Measurements from ENCODE around the gene RNF39. TPM values are rescaled to one million over a fixed set of nuclear protein-coding genes. Genes with fewer than 3 reads are reported as not detected.

RNF39 gene
- total RNA-seq, 4 donors from 2014 or later = 0.27 to 0.95 TPM; not detected in 2

DNA sequence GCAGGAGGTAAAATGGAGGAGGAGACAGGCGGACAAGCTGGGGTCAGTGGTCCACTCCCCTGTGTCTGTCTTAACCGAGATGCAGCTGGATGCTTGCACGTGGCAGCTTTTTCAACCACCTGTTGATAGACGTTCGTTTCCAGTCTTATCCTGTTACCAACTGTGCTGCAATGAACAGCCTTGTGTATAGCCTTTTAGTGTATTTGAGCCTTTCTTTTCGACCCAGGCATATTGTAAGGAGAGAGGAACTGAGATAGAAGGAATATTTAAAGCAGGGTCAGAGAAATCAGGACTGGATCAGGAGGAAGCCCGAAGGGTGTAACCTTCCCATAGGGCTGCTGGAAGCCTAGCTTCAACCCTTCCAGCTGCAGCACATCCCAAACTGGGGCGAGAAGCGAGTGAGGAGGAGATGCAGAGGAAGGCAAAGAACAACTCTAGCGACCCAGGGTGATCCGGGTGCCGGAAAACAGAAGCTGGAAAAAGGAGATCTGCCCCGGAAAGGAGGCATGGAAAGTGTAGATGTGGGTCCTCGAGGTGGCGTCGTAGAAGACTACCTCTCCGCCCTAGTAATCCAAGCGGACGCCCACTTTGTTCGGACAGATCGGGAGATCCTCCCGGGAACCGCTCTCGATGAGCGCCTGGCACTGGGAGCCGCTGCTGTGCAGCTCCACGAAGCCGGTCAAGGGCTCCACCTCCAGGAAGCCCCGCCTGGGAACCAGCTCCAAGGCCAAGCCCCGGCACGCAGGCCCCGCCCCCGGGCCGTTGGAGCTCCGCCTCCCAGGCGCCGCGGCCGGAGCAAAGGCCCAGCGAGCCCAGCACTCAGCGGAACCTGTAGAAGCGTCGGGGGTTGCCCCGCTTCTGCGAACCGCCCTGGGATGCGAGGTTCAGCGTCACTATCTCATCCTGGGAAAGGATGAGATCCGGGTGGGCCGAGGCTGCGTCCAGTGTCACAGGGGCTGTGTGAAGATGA, 26.2 kb upstream of the RNF39 start:
- peak; percentile 92 for DNase-seq
- Histone ChIP-seq H3K4me3 (peak overlapping the region; percentile 12 to 55 (median 29)), H3K4me1 (peaks cover 25 to 55% (median 33%) of the 10 kb centered on the region in 4 donors), H3K27me3 (peaks cover 51% of the 10 kb centered on the region), H3K9me3 (no peaks in the 10 kb centered on the region), H3K36me3 (no peaks in the 10 kb centered on the region), H3K27ac (peak overlapping the region; percentile 80 to 84 (median 82))
- in situ Hi-C loops (cut with MboI; ENCODE audit: low pct_ligation_motif_present in 1 of 4, low pct_unique_long_range_greater_than_20kb in 1 of 4, low sequenced_read_pairs in 3 of 4) (no loop called here), intact Hi-C loops (cut with DNase I; ENCODE audit: low total_unique reads) (loop anchor here (2.0 kb wide), 1 partner anchor 29 kb away; no protein-coding TSS in a partner anchor)
- TF ChIP-seq POLR2A (IDR thresholded peaks at IDR 0.05) (peak; percentile 95), POLR2AphosphoS5 (IDR thresholded peaks at IDR 0.05) (peak; percentile 90 to 94 (median 93)), EP300 (IDR thresholded peaks at IDR 0.05; ENCODE audit: low read depth) (no peak)
- 0 to 4% methylated on average over 1 to 32 of the region's 51 CpGs for WGBS, 2 donors (ENCODE audit: low coverage in 1 of 2)

- Histone ChIP-seq H3K4me1 (peaks cover 25 to 55% (median 33%) of the 10 kb centered on the region in 4 donors), H3K4me3 (peak overlapping the region; percentile 2 to 55 (median 29)), H3K9me3 (no peaks in the 10 kb centered on the region), H3K27ac (peak overlapping the region; percentile 80 to 84 (median 82)), H3K36me3 (no peaks in the 10 kb centered on the region), H3K27me3 (peaks cover 46% of the 10 kb centered on the region)
- TF ChIP-seq, protein P1, sequence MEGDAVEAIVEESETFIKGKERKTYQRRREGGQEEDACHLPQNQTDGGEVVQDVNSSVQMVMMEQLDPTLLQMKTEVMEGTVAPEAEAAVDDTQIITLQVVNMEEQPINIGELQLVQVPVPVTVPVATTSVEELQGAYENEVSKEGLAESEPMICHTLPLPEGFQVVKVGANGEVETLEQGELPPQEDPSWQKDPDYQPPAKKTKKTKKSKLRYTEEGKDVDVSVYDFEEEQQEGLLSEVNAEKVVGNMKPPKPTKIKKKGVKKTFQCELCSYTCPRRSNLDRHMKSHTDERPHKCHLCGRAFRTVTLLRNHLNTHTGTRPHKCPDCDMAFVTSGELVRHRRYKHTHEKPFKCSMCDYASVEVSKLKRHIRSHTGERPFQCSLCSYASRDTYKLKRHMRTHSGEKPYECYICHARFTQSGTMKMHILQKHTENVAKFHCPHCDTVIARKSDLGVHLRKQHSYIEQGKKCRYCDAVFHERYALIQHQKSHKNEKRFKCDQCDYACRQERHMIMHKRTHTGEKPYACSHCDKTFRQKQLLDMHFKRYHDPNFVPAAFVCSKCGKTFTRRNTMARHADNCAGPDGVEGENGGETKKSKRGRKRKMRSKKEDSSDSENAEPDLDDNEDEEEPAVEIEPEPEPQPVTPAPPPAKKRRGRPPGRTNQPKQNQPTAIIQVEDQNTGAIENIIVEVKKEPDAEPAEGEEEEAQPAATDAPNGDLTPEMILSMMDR (IDR thresholded peaks at IDR 0.05) = peak in 2 of 5 experiments; percentile 2 to 25
- TF ChIP-seq POLR2A (IDR thresholded peaks at IDR 0.05) = peak; percentile 66
- TF ChIP-seq EP300 (IDR thresholded peaks at IDR 0.05; ENCODE audit: low read depth) = no peak
- peak; percentile 24 to 78 (median 77) for TF ChIP-seq POLR2AphosphoS5 (IDR thresholded peaks at IDR 0.05)
- intact Hi-C loops (cut with DNase I; ENCODE audit: low total_unique reads) = no loop called here
- 1 to 2% methylated on average over 13 to 45 of the region's 47 CpGs for WGBS, 2 donors (ENCODE audit: low coverage in 1 of 2)
- in situ Hi-C loops (cut with MboI; ENCODE audit: low pct_ligation_motif_present in 1 of 4, low pct_unique_long_range_greater_than_20kb in 1 of 4, low sequenced_read_pairs in 3 of 4) = no loop called here
- peak; percentile 85 for DNase-seq
Measured at GRCh38 chr6:30100585-30101443, 25.2 kb upstream of the RNF39 start.

DNA sequence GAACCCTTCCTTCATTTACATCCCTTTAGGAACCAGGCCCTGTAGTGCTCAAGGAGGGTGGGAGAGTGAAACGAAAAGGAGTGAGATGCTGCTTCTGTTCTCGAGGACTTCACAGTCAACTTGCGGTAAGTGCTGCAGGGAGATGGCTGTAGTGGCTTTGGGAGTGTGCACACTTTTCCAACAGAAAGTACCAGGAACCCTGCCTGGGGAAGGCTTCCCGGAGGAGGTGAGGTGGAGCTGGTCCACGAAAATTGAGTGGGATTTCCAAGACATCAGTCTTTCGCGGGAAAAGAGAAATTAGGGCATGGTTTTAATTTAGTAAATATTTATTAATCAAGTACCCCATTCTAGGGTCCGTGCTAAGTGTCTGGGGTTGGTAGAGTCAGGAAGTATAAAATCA, 24.6 kb upstream of the RNF39 start:
- H3K4me3 ChIP-seq = peak overlapping the region in 2 of 4 donors; percentile 35 to 55
- WGBS, 2 donors (ENCODE audit: low coverage in 1 of 2) = 39 to 47% methylated on average over 6 to 8 of the region's 8 CpGs
- H3K27me3 ChIP-seq = peaks cover 51% of the 10 kb centered on the region
- in situ Hi-C loops (cut with MboI; ENCODE audit: low pct_ligation_motif_present in 1 of 4, low pct_unique_long_range_greater_than_20kb in 1 of 4, low sequenced_read_pairs in 3 of 4) = no loop called here
- peaks cover 25 to 58% (median 33%) of the 10 kb centered on the region in 4 donors for H3K4me1 ChIP-seq
- no peaks in the 10 kb centered on the region for H3K9me3 ChIP-seq
- TF ChIP-seq, protein P1 (IDR thresholded peaks at IDR 0.05) = no peak
- TF ChIP-seq EP300 (IDR thresholded peaks at IDR 0.05; ENCODE audit: low read depth) (no peak), POLR2AphosphoS5 (IDR thresholded peaks at IDR 0.05) (no peak), POLR2A (IDR thresholded peaks at IDR 0.05) (no peak)
- H3K36me3 ChIP-seq = no peaks in the 10 kb centered on the region
- DNase-seq = no peak
- peak overlapping the region; percentile 80 to 84 (median 82) for H3K27ac ChIP-seq
- intact Hi-C loops (cut with DNase I; ENCODE audit: low total_unique reads) = no loop called here

DNA sequence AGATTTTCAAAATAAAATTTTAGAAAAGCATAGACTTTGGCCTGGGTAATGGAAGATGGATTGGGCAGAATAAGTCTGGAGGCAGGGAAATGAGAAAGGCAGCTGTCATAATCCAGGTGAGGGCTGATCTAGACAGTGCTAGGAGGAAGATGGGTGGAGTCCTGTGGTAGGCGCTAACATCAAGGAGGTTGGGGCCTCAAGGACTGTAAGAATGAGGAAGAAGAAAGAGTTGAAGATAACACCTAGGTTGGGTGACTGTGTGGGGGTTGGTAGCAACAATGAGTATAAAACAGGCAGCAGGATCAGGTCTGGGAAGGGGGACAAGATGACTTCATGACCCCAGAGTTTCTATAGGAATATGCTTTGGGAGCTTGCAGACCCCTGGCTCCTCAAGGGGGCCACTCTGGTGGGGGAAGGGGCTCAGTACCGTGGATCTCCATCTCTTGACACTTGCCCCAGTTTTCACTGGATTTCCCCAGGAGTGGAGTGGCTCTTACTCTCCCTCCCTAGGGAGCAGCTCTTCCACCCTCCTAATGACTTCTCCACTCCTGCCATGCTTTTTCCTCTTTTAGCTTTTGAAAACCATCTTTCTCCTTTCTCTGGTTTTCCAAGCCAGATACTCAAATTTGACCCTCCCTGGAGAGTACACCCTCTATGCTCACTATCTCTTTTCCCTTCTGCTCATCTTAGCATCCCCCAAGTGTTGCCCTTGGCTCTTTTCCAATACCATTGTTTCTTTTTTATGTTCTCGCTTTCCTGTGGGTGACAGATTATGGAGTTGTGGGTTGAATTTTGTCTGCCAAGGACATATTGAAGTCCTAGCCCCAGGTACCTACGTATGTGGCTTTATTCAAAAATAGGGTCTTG, 22.6 kb upstream of the RNF39 start:
- in situ Hi-C loops (cut with MboI; ENCODE audit: low pct_ligation_motif_present in 1 of 4, low pct_unique_long_range_greater_than_20kb in 1 of 4, low sequenced_read_pairs in 3 of 4) (no loop called here), intact Hi-C loops (cut with DNase I; ENCODE audit: low total_unique reads) (no loop called here)
- TF ChIP-seq EP300 (IDR thresholded peaks at IDR 0.05; ENCODE audit: low read depth) = no peak
- TF ChIP-seq POLR2A (IDR thresholded peaks at IDR 0.05) = no peak
- TF ChIP-seq, protein P1 (IDR thresholded peaks at IDR 0.05) = no peak
- peak in 1 of 3 donors; percentile 35 for TF ChIP-seq POLR2AphosphoS5 (IDR thresholded peaks at IDR 0.05)
- Histone ChIP-seq H3K4me1 (peaks cover 22 to 49% (median 30%) of the 10 kb centered on the region in 4 donors), H3K4me3 (no peak overlapping the region), H3K27ac (peak overlapping the region in 1 of 4 donors; percentile 40), H3K27me3 (peaks cover 54% of the 10 kb centered on the region), H3K9me3 (no peaks in the 10 kb centered on the region), H3K36me3 (no peaks in the 10 kb centered on the region)
- WGBS, 2 donors (ENCODE audit: low coverage in 1 of 2) = 47 to 55% methylated on average over 2 to 4 of the region's 4 CpGs
- DNase-seq = peak; percentile 60

All from transverse colon (tissue), 4 donors.